Neural progenitor cell (in vitro differentiated cells): ENCODE data around the gene BGLAP. TPM values are rescaled to one million over a fixed set of nuclear protein-coding genes. Genes with fewer than 3 reads are reported as not detected.
A peak's percentile ranks its signal among the peaks of the same experiment; 100 is the strongest.

Experiments used
- DNase-seq: peaks from one replicate; pipeline ENCODE4 v3.0.0-alpha.2; 2016; ENCODE audit warnings: low spot score
- H2AFZ ChIP-seq: fragments of 200-600 bp; sonication (generic); replicated peaks from 2 replicates; pipeline ENCODE4 v1.6.1; 2016; ENCODE audit warnings: antibody characterized with exemption
- H3F3A ChIP-seq: fragments of 200-600 bp; sonication (generic); 2 replicates; pipeline ENCODE4 v1.6.1; 2016; ENCODE audit warnings: antibody characterized with exemption, low read depth
- H3K27ac ChIP-seq: fragments of 200-600 bp; sonication (generic); 2 replicates; pipeline ENCODE4 v1.5.1; 2016; ENCODE audit warnings: mild to moderate bottlenecking
- H3K27me3 ChIP-seq: fragments of 200-600 bp; sonication (generic); 2 replicates; pipeline ENCODE4 v1.6.1; 2016; ENCODE audit warnings: mild to moderate bottlenecking, moderate library complexity
- H3K36me3 ChIP-seq: fragments of 200-600 bp; sonication (generic); 2 replicates; pipeline ENCODE4 v1.5.1; 2016
- H3K4me1 ChIP-seq: fragments of 200-600 bp; sonication (generic); 2 replicates; pipeline ENCODE4 v1.6.1; 2016; ENCODE audit warnings: mixed run types
- H3K4me2 ChIP-seq: fragments of 200-600 bp; sonication (generic); 2 replicates; pipeline ENCODE4 v1.6.1; 2016
- H3K4me3 ChIP-seq: fragments of 200-600 bp; sonication (generic); 2 replicates; pipeline ENCODE4 v1.5.1; 2016
- H3K79me2 ChIP-seq: fragments of 200-600 bp; sonication (generic); 2 replicates; pipeline ENCODE4 v1.6.1; 2016; ENCODE audit warnings: low read depth
- H3K9ac ChIP-seq: fragments of 200-600 bp; sonication (generic); 2 replicates; pipeline ENCODE4 v1.6.1; 2016
- H3K9me3 ChIP-seq: fragments of 200-600 bp; sonication (generic); 2 replicates; pipeline ENCODE4 v1.5.1; 2016; ENCODE audit warnings: low read depth
- H4K20me1 ChIP-seq: fragments of 200-600 bp; sonication (generic); 2 replicates; pipeline ENCODE4 v1.6.1; 2016; ENCODE audit warnings: low read depth
- H3K27ac Mint-ChIP-seq: 3 replicates; pipeline ENCODE4 v1.8.0; 2021; ENCODE audit warnings: mixed read lengths
- H3K27me3 Mint-ChIP-seq: 2 replicates; pipeline ENCODE4 v1.8.0; 2022; ENCODE audit warnings: low read depth, mild to moderate bottlenecking, inconsistent platforms, moderate library complexity, mixed read lengths; ENCODE audit not compliant: insufficient read depth
- H3K36me3 Mint-ChIP-seq: 3 replicates; pipeline ENCODE4 v1.8.0; 2021; ENCODE audit warnings: mixed read lengths
- H3K4me1 Mint-ChIP-seq: 3 replicates; pipeline ENCODE4 v1.8.0; 2021; ENCODE audit warnings: mixed read lengths
- H3K4me3 Mint-ChIP-seq: 3 replicates; pipeline ENCODE4 v1.8.0; 2021; ENCODE audit warnings: mild to moderate bottlenecking, moderate library complexity, mixed read lengths
- H3K9me3 Mint-ChIP-seq: 3 replicates; pipeline ENCODE4 v1.8.0; 2020; ENCODE audit warnings: mixed read lengths
- EZH2 ChIP-seq: fragments of 200-600 bp; sonication (generic); IDR thresholded peaks from 2 replicates; pipeline ENCODE4 v1.6.1; 2017; ENCODE audit warnings: antibody characterized with exemption, mild to moderate bottlenecking, moderate library complexity
- EZH2phosphoT487 ChIP-seq: fragments of 200-600 bp; sonication (generic); IDR thresholded peaks from 2 replicates; pipeline ENCODE4 v1.6.1; 2017; ENCODE audit warnings: antibody characterized with exemption
- total RNA-seq: library from RNA; depleted of rRNA; stranded (reverse); fragments of >200 nt; gene quantifications from 2 replicates; pipeline ENCODE4 v1.2.3, GENCODE V29; 2015; ENCODE audit warnings: low replicate concordance
- TF ChIP-seq, protein P1 (sequence below): fragments of 200-600 bp; sonication (generic); IDR thresholded peaks from 2 replicates; pipeline ENCODE4 v1.5.1; 2017; ENCODE audit warnings: antibody characterized with exemption, mild to moderate bottlenecking

Gene BGLAP
- total RNA-seq, 1 donor from 2014 or later, result 0.22 TPM

DNA sequence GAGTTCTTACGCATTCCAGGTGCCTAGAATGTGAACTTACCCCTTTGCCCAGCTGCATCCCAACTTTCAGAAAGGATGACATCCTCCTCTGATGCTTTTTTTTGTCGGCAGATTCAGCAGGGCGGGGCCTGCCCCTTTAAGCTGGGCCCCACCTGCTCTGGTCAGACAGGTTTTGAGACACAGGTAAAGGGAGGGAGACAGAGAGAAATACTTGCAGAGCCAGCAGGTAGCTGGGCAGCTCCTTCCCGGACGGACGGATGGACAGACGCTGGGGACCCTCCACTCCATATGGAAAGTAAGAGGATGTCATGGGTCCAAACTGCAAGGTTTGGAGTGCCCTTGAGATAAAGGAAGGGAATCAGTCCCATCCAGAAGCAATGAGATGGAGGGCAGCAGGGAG is 42.1 kb downstream of the BGLAP start, which contains the start of gene TMEM79:
Gene TMEM79, plus strand, starts transcription at position 214 of the 400 bp plus-strand sequence. CDS start 902 bp downstream, outside the sequence.
- TF ChIP-seq, protein P1, sequence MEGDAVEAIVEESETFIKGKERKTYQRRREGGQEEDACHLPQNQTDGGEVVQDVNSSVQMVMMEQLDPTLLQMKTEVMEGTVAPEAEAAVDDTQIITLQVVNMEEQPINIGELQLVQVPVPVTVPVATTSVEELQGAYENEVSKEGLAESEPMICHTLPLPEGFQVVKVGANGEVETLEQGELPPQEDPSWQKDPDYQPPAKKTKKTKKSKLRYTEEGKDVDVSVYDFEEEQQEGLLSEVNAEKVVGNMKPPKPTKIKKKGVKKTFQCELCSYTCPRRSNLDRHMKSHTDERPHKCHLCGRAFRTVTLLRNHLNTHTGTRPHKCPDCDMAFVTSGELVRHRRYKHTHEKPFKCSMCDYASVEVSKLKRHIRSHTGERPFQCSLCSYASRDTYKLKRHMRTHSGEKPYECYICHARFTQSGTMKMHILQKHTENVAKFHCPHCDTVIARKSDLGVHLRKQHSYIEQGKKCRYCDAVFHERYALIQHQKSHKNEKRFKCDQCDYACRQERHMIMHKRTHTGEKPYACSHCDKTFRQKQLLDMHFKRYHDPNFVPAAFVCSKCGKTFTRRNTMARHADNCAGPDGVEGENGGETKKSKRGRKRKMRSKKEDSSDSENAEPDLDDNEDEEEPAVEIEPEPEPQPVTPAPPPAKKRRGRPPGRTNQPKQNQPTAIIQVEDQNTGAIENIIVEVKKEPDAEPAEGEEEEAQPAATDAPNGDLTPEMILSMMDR, result no peak
- TF ChIP-seq EZH2 (no peak), EZH2phosphoT487 (no peak)
- Histone ChIP-seq H3K4me2 (peak within 1 kb of the TSS; percentile 82), H3F3A (no peaks in the 10 kb centered on the region), H3K27ac (peak within 1 kb of the TSS; percentile 5), H3K36me3 (peaks cover 6% of the 10 kb centered on the region), H3K27me3 (no peaks in the 10 kb centered on the region), H2AFZ (peak within 1 kb of the TSS; percentile 49), H3K9me3 (no peaks in the 10 kb centered on the region), H4K20me1 (peaks cover 28% of the 10 kb centered on the region), H3K79me2 (peaks cover 38% of the 10 kb centered on the region), H3K4me3 (peak within 1 kb of the TSS; percentile 86), H3K9ac (peak within 1 kb of the TSS; percentile 74), H3K4me1 (peaks cover 14% of the 10 kb centered on the region)
- Mint-ChIP-seq H3K27me3 (peaks cover 2% of the 10 kb centered on the region), H3K27ac (peak within 1 kb of the TSS; percentile 84), H3K36me3 (no peaks in the 10 kb centered on the region), H3K4me1 (peaks cover 23% of the 10 kb centered on the region), H3K4me3 (peak within 1 kb of the TSS; percentile 90), H3K9me3 (no peaks in the 10 kb centered on the region)
- DNase-seq, result no peak

DNA sequence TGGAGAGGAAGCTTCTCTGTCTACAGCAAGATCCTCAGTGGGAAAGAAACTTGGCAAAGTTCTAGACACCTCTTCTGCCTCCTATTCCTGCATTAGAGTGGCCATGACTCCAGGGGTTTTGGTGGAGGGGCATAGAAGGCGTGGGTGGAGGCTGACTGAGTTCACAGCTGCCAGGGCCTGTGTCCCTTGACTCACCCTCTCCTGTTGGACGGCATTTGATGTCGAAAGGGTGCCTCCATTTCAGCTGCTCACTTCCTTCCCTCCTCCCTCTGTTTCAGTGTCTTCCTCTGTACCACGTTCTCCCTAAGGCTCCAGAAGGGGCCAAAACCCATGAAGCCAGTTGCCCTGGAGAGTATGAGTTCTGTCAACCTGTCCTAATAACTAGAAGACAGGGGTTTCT is 42.8 kb downstream of the BGLAP start:
- peaks cover 23% of the 10 kb centered on the region for H3K4me1 Mint-ChIP-seq
- TF ChIP-seq, protein P1, result no peak
- TF ChIP-seq EZH2 (no peak), EZH2phosphoT487 (no peak)

DNA sequence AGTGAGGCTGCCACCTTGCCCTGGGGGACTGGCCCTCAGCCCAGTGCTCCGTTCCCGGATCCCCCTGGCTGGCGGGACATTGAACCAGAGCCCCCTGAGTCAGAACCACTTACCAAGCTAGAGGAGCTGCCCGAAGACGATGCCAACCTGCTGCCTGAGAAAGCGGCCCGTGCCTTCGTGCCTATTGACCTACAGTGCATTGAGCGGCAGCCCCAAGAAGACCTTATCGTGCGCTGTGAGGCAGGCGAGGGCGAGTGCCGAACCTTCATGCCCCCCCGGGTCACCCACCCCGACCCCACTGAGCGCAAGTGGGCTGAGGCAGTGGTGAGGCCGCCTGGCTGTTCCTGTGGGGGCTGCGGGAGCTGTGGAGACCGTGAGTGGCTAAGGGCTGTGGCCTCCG is 43.5 kb downstream of the BGLAP start:
- Mint-ChIP-seq H3K4me1 (peaks cover 20% of the 10 kb centered on the region), H3K9me3 (no peaks in the 10 kb centered on the region), H3K27ac (no peak overlapping the region), H3K36me3 (no peaks in the 10 kb centered on the region), H3K4me3 (no peak overlapping the region), H3K27me3 (peaks cover 2% of the 10 kb centered on the region)
- Histone ChIP-seq H2AFZ (no peak overlapping the region), H4K20me1 (peaks cover 16% of the 10 kb centered on the region), H3K9ac (no peak overlapping the region), H3K4me2 (no peak overlapping the region), H3K27me3 (no peaks in the 10 kb centered on the region), H3K4me3 (no peak overlapping the region), H3K79me2 (peaks cover 25% of the 10 kb centered on the region), H3K4me1 (peaks cover 14% of the 10 kb centered on the region), H3K27ac (no peak overlapping the region), H3F3A (no peaks in the 10 kb centered on the region), H3K36me3 (no peaks in the 10 kb centered on the region), H3K9me3 (no peaks in the 10 kb centered on the region)
- TF ChIP-seq EZH2, result no peak
- TF ChIP-seq, protein P1, result no peak
- DNase-seq, result no peak

More for the DNA sequence above, 42.8 kb downstream of the BGLAP start:
- peaks cover under 1% of the 10 kb centered on the region for H3K36me3 ChIP-seq
- Mint-ChIP-seq H3K27me3 (peaks cover 2% of the 10 kb centered on the region), H3K9me3 (no peaks in the 10 kb centered on the region), H3K4me3 (no peak overlapping the region), H3K27ac (no peak overlapping the region), H3K36me3 (no peaks in the 10 kb centered on the region)
- no peak overlapping the region for H3K27ac ChIP-seq
- no peak overlapping the region for H3K9ac ChIP-seq
- no peak overlapping the region for H3K4me3 ChIP-seq
- H2AFZ ChIP-seq, result no peak overlapping the region
- H3K4me1 ChIP-seq, result peaks cover 14% of the 10 kb centered on the region
- no peaks in the 10 kb centered on the region for H3K27me3 ChIP-seq
- H4K20me1 ChIP-seq, result peaks cover 22% of the 10 kb centered on the region
- peaks cover 32% of the 10 kb centered on the region for H3K79me2 ChIP-seq
- DNase-seq, result no peak
- no peaks in the 10 kb centered on the region for H3K9me3 ChIP-seq
- no peaks in the 10 kb centered on the region for H3F3A ChIP-seq
- H3K4me2 ChIP-seq, result no peak overlapping the region
